ENCODE results near the gene PPP1R12A.

DNA sequence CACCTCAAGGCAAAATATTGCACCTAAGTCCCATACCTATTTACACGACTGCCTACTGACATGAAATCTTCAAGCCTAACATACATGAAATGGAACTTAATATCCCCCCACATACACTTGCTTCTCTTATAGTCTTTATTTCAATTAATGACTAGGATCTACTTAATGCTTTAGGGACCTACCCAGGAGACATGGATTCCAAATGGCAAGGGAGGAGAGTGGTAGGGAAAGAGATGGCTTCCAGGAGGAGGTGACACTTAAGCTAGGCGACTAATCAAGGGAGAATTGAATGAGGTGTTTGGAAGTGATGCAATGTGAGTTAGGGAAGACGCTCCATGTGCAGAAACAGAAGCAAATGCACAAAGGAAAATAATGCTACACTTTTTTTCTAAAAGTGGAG lies 9.7 kb upstream of the PPP1R12A start:
- TF ChIP-seq, protein P1, sequence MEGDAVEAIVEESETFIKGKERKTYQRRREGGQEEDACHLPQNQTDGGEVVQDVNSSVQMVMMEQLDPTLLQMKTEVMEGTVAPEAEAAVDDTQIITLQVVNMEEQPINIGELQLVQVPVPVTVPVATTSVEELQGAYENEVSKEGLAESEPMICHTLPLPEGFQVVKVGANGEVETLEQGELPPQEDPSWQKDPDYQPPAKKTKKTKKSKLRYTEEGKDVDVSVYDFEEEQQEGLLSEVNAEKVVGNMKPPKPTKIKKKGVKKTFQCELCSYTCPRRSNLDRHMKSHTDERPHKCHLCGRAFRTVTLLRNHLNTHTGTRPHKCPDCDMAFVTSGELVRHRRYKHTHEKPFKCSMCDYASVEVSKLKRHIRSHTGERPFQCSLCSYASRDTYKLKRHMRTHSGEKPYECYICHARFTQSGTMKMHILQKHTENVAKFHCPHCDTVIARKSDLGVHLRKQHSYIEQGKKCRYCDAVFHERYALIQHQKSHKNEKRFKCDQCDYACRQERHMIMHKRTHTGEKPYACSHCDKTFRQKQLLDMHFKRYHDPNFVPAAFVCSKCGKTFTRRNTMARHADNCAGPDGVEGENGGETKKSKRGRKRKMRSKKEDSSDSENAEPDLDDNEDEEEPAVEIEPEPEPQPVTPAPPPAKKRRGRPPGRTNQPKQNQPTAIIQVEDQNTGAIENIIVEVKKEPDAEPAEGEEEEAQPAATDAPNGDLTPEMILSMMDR (IDR thresholded peaks at IDR 0.05; ENCODE audit: low read depth, low read length) = no peak
- TF ChIP-seq POLR2A (IDR thresholded peaks at IDR 0.05; ENCODE audit: extremely low read depth, insufficient read length) (no peak), MYC (IDR thresholded peaks at IDR 0.05; ENCODE audit: low read depth, low read length) (no peak)
